ENCODE measurements around the gene ZBTB40.

GRCh38 chr1:22526677-22527076 lies 75.0 kb downstream of the ZBTB40 start:
- no peak for TF ChIP-seq CTCF (IDR thresholded peaks at IDR 0.05)
- TF ChIP-seq EZH2phosphoT487 (IDR thresholded peaks at IDR 0.05), result no peak
- TF ChIP-seq EZH2 (IDR thresholded peaks at IDR 0.05), result no peak

All from neural progenitor cell (in vitro differentiated cells).